Activated T-helper 2 cell treated with anti-CD3 and anti-CD28 coated beads, Interferon-gamma antibody, Interleukin-2, Interleukin-4, amounts not matched to agents 10 μg/mL and 5 μg/mL and 100 μg/mL, durations not matched to agents 14 hours and 24 hours and 36 hours (primary cell): ENCODE measurements around the gene SH2B3. TPM values are rescaled to one million over a fixed set of nuclear protein-coding genes. Genes with fewer than 3 reads are reported as not detected.
A peak's percentile ranks its signal among the peaks of the same experiment; 100 is the strongest.
"Not testable (repeated sequence)": the region's sequence is repeated elsewhere in the genome, so short reads cannot be mapped to it uniquely, and the experiment has no call there.

Experiments used
- DNase-seq: peaks from one replicate; pipeline ENCODE4 v3.0.0; 2021; ENCODE audit warnings: low spot score
- H3K27ac Mint-ChIP-seq: one replicate; pipeline ENCODE4 v1.8.0; 2021; ENCODE audit warnings: mixed read lengths
- H3K27me3 Mint-ChIP-seq: one replicate; pipeline ENCODE4 v1.8.0; 2021; ENCODE audit warnings: low read depth, mixed read lengths
- H3K36me3 Mint-ChIP-seq: one replicate; pipeline ENCODE4 v1.8.0; 2021; ENCODE audit warnings: low read depth, mixed read lengths
- H3K4me1 Mint-ChIP-seq: one replicate; pipeline ENCODE4 v1.8.0; 2021; ENCODE audit warnings: low read depth, mixed read lengths
- H3K4me3 Mint-ChIP-seq: one replicate; pipeline ENCODE4 v1.8.0; 2021; ENCODE audit warnings: low read depth, mild to moderate bottlenecking, moderate library complexity, mixed read lengths
- H3K9me3 Mint-ChIP-seq: one replicate; pipeline ENCODE4 v1.8.0; 2021; ENCODE audit warnings: mixed read lengths
- intact Hi-C: fragments of 100-400 bp; cut with micrococcal nuclease; formaldehyde crosslinking; loops from one replicate; pipeline ENCODE4 v1.15.1; 2023
- total RNA-seq: library from RNA; stranded (reverse); gene quantifications from 2 replicates; pipeline ENCODE4 v1.2.3, GENCODE V29; 2022

Gene SH2B3
- total RNA-seq, 1 donor from 2014 or later = 48.3 TPM

DNA sequence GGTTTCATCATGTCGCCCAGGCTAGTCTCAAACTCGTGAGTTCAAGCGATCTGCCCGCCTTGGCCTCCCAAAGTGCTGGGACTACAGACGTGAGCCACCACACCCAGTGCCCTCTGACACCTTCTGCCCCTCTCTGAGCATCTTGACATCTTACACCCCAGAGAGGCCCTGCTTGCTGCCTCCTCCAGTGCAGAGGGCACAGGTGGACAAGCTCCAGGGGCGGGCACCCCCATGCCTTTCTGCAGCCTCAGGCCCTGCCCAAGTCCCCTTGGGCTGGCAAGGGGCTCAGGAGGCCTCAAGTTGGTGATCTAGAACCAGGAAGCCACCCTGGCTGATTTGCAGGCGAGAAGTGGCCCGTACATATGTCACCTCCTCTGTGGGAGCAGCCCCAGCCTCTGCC, 11.2 kb upstream of the SH2B3 start:
- H3K9me3 Mint-ChIP-seq = peaks cover under 1% of the 10 kb centered on the region
- H3K27me3 Mint-ChIP-seq = peaks cover 2% of the 10 kb centered on the region
- no peak overlapping the region for H3K4me3 Mint-ChIP-seq
- peaks cover 18% of the 10 kb centered on the region for H3K4me1 Mint-ChIP-seq
- H3K27ac Mint-ChIP-seq = no peak overlapping the region
- no peak for DNase-seq
- no peaks in the 10 kb centered on the region for H3K36me3 Mint-ChIP-seq
- intact Hi-C loops = no loop called here

DNA sequence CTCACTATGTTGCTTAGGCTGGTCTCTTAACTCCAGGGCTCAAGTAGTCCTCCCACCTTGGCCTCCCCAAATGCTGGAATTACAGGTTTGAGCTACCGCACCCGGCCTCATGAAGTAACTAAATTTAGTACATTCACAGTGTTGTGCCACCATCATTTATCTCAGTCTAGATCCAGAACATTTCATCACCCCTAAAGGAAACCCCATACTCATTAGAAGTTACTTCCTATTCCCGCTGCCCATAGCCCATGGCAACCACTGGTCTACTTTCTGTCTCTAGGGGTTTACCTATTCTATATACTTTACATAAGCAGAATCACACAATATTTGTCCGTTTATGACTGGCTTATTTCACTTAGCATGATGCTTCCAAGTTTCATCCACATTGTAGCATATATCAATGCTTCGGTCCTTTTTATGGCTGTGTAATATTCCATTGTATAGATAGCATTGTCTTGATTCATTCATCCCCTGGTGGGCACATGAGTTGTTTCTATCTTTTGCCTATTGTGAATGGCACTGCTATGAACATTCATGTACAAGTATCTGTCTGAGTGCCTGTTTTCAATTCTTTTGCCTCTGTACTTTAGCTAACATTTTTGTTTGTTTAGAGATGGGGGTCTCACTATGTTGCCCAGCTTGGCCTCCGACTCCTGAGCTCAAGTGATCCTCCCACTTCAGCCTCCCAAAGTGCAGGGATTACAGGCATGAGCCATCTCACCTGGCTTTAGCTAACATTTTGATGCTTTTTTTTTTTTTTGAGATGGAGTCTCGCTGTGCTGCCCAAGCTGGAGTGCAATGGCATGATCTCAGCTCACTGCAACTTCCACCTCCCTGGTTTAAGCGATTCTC, 10.2 kb upstream of the SH2B3 start:
- Mint-ChIP-seq H3K4me1 (peaks cover 27% of the 10 kb centered on the region), H3K9me3 (peaks cover 4% of the 10 kb centered on the region), H3K4me3 (no peak overlapping the region), H3K36me3 (peaks cover 3% of the 10 kb centered on the region), H3K27ac (no peak overlapping the region), H3K27me3 (peaks cover 6% of the 10 kb centered on the region)
- no peak for DNase-seq
- intact Hi-C loops = no loop called here

DNA sequence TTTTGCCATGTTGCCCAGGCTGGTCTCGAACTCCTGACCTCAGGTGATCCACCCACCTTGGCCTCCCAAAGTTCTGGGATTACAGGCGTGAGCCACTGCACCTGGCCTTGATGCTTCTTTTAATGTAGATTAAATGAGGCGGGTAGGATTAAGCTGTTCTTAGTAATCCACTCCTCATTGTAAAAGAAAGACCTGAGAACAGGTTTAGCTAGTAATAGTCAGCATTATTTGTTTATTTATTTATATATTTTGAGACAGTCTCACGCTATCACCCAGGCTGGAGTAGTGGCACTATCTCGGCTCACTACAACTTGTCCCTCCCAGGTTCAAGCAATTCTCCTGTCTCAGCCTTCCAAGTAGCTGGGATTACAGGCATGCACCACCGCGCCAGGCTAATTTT, 9.5 kb upstream of the SH2B3 start:
- H3K4me3 Mint-ChIP-seq = not testable (repeated sequence)

DNA sequence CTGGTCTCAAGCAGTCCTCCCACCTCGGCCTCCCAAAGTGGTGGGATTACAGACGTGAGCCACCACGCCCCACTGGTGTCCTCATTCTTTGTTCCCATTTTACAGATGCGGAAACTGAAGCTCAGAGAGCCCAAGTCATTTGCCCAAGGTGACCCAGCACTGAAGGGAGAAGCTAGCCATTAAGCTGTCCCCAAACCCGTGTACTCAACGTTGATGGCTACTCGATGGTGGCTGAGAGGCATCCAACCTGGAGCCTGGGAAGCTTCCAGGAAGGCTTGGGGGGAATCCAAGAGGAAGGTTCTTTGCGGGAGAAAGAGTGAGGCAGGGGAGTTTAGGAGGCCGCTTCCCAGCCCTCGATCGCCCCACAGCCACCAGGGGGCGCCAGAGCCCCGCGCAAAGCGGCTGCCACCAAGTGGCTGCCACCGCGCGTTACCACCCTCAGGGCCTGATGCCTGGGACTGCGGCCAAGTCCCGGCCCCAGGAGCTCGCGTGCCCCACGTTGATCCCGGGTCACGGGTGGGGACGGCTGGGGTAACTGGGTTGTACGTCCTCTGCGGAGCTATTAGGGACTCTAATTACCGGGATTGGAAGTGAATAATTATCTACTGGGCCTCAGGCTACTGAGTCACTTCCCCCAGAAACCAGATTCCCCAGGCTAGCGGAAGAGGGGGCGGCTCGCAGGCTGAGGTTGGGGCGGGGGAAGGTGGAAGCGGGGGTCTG, 8.8 kb upstream of the SH2B3 start:
- H3K4me1 Mint-ChIP-seq = peaks cover 27% of the 10 kb centered on the region
- intact Hi-C loops = loop anchor here (1.0 kb wide), 3 partner anchors 54 to 416 kb away; no protein-coding TSS in a partner anchor
- peak; percentile 78 for DNase-seq
- peak overlapping the region; percentile 17 for H3K27ac Mint-ChIP-seq
- peaks cover 6% of the 10 kb centered on the region for H3K27me3 Mint-ChIP-seq
- peaks cover 3% of the 10 kb centered on the region for H3K36me3 Mint-ChIP-seq
- H3K4me3 Mint-ChIP-seq = peak overlapping the region; percentile 67
- peaks cover 4% of the 10 kb centered on the region for H3K9me3 Mint-ChIP-seq

More for the DNA sequence above, 9.5 kb upstream of the SH2B3 start:
- intact Hi-C loops, H3K27me3 Mint-ChIP-seq, H3K9me3 Mint-ChIP-seq, DNase-seq, H3K36me3 Mint-ChIP-seq, H3K27ac Mint-ChIP-seq: not testable (repeated sequence)
- H3K4me1 Mint-ChIP-seq = peaks cover 27% of the 10 kb centered on the region

DNA sequence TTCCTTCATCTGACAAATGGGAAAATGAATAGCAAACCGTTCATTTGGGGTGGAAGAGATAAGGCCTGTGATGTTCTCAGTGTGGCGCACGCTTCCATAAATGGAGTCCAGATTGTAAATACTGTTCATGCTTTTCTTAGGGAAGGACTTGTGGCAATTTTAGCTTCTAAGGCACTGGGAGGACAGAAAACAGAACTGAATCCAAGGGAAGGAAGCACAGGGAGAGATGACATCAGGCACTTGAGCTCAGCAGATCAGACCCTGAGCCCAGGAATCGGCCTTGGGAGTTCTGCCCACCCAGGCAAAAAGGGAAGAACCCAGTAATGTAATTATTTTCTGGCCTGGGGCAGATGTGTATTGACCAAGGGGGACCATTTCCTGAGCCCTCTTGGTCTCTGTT, 7.2 kb upstream of the SH2B3 start:
- H3K4me3 Mint-ChIP-seq = no peak overlapping the region
- no peak overlapping the region for H3K27ac Mint-ChIP-seq
- peaks cover 36% of the 10 kb centered on the region for H3K4me1 Mint-ChIP-seq
- intact Hi-C loops = no loop called here
- H3K36me3 Mint-ChIP-seq = peaks cover 3% of the 10 kb centered on the region
- peaks cover 4% of the 10 kb centered on the region for H3K9me3 Mint-ChIP-seq
- peaks cover 6% of the 10 kb centered on the region for H3K27me3 Mint-ChIP-seq
- no peak for DNase-seq

DNA sequence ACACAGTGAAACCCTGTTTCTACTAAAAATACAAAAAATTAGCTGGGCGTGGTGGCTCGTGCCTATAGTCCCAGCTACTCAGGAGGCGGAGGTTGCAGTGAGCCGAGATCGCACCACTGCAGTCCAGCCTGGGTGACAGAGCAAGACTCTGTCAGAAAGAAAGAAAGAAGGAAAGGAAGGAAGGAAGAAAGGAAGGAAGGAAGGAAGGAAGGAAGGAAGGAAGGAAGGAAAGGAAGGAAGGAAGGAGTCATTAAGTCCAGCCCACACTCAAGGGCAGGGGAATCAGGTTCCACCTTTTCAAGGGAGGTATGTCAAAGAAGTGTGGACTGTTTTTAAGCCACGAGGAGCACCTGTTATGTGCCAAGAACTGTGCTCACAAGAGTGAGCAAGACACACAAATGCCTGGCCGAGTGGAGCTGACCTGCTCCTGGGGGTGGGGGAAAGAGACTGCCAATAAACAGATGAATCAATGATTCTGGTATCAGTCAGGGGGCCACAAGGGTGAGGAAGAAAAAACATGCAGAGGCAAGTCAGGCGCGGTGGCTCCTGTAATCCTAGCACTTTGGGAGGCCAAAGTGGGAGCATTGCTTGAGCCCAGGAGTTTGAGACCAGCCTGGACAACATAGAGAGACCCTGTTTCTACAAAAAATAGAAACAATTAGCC, 5.8 kb upstream of the SH2B3 start:
- not testable (repeated sequence) for H3K4me3 Mint-ChIP-seq, DNase-seq

DNA sequence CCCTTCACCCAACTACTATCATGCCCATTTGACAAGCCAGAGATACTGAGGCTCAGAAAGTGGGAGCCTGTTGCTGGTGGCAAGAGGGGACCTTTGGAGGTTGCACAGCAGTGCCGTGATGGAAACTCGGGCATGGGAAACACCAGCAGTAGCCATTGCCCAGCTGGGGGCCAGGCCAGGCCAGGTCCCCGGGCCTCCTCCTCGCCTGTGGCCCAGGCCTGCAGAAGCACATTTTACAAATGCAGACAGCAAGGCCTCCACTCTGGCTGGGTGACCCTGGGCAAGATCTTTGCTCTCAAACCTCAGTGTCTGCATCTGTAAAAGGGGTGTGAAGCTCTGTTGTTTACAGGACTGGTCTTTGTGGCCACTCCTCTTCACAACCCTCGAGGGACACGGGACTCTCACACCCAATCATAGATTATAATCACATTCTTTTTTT, 4.5 kb upstream of the SH2B3 start:
- H3K27me3 Mint-ChIP-seq = peaks cover 4% of the 10 kb centered on the region
- H3K36me3 Mint-ChIP-seq = peaks cover 4% of the 10 kb centered on the region
- intact Hi-C loops = loop anchor here (5.0 kb wide), 1 partner anchor 146 kb away; no protein-coding TSS in a partner anchor
- no peak for DNase-seq
- H3K4me3 Mint-ChIP-seq = no peak overlapping the region
- H3K4me1 Mint-ChIP-seq = peaks cover 49% of the 10 kb centered on the region
- no peak overlapping the region for H3K27ac Mint-ChIP-seq
- peaks cover 4% of the 10 kb centered on the region for H3K9me3 Mint-ChIP-seq

More for the DNA sequence above, 5.8 kb upstream of the SH2B3 start:
- H3K4me1 Mint-ChIP-seq = peaks cover 49% of the 10 kb centered on the region
- not testable (repeated sequence) for H3K9me3 Mint-ChIP-seq, H3K27me3 Mint-ChIP-seq, H3K27ac Mint-ChIP-seq, H3K36me3 Mint-ChIP-seq
- intact Hi-C loops = loop anchor here (5.0 kb wide), 1 partner anchor 147 kb away; no protein-coding TSS in a partner anchor

DNA sequence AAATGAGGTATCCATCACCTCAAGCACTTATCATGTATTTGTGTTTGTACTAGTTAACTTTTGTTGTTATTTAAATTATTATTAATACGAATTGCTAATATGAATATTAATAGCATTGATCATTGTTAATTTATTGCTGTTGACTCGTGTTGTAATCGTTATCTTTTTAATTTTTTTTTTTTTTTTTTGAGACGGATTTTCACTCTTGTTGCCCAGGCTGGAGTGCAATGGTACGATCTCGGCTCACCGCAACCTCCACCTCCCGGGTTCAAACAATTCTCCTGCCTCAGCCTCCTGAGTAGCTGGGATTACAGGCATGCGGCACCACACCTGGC, 3.3 kb upstream of the SH2B3 start:
- H3K27ac Mint-ChIP-seq, DNase-seq, H3K9me3 Mint-ChIP-seq, H3K27me3 Mint-ChIP-seq, H3K4me3 Mint-ChIP-seq: not testable (repeated sequence)
- peaks cover 43% of the 10 kb centered on the region for H3K4me1 Mint-ChIP-seq
- intact Hi-C loops = loop anchor here (5.0 kb wide), 1 partner anchor 145 kb away; no protein-coding TSS in a partner anchor
- peaks cover 12% of the 10 kb centered on the region for H3K36me3 Mint-ChIP-seq

DNA sequence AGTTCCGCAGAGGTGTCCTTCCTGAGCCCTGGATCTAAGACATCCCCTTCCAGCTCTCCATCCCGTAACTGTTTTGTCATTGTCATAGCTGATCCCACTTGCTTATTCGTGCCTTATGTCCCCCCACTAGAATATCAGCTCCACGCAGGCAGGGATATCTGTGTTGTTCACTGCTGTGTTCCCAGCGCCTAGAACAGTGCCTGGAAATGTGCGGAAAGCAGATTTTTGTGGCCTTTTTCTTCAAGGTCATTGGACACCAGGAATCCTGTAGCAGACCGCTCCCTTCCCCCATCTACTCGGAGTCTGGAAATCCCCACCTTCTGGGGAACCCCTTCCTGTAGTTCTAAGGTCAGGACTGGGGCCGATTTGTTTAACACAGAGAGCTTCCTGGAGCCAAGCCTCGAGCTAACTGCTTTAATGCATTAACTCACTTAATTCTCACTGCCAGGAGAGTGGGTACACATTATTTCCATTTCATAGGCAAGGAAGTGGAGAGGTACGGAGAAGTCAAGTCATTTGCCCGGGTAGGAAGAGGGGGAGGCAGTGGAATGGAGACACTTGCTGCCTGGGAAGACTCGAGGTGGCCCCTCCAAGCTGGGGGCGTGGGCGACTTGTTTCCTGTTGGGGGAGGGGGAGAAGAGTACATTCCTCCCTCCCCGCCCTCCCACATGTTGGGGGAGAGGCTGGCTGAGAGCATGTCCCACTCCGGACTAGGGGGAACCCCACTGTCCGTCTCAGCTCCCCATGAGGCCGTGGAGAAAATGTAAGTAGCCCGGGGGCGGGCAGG, 1.2 kb upstream of the SH2B3 start:
- intact Hi-C loops = loop anchor here (1.0 to 5.0 kb wide), 5 partner anchors 26 to 283 kb away; partner anchors contain the start of genes ACAD10, ATXN2 and BRAP
- peaks cover 4% of the 10 kb centered on the region for H3K27me3 Mint-ChIP-seq
- H3K9me3 Mint-ChIP-seq = peaks cover 2% of the 10 kb centered on the region
- peak overlapping the region; percentile 84 for H3K4me3 Mint-ChIP-seq
- H3K36me3 Mint-ChIP-seq = peaks cover 25% of the 10 kb centered on the region
- peak; percentile 35 for DNase-seq
- H3K4me1 Mint-ChIP-seq = peaks cover 51% of the 10 kb centered on the region
- peak overlapping the region; percentile 95 for H3K27ac Mint-ChIP-seq

DNA sequence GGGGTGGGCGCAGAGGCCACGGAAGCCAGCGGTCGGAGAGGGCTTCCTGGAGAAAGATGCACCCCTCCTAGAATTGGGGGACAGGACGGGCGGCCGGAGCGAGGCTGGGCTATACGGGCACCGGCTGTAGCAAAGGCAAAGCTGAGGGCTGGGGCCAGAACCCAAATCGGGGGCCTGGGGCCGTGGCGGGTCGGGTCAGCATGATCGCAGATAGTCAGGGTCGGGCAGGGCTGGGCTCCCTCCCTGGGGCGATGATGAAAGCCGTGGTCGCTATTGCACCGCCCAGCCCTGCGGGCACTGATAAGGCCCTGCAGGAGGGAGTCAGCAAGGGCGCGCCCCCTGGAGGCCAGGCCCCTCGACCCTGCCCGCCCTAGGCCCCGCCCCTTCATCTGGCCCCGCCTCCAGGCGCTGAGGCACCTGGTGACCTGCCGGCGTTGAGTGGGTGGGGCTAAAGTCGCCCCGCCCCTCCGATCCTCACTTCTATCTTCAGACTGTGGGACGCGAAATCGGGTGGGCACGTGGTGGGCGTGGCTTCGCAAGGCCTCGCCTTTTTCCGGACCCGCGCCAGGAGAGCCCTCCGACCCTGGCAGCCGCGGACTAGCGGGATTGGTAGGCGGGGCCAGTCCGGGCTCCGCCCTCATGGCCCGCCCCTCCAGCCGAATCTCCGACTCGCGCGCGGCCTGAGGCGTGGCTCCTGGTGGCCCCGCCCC, 419 bp upstream of the SH2B3 start:
- DNase-seq = peak; percentile 96
- Mint-ChIP-seq H3K9me3 (no peaks in the 10 kb centered on the region), H3K4me3 (peak overlapping the region; percentile 84), H3K27ac (peak overlapping the region; percentile 95), H3K27me3 (peaks cover 1% of the 10 kb centered on the region), H3K4me1 (peaks cover 49% of the 10 kb centered on the region), H3K36me3 (peaks cover 23% of the 10 kb centered on the region)
- intact Hi-C loops = loop anchor here (1.0 to 5.0 kb wide), 3 partner anchors 25 to 282 kb away; partner anchors contain the start of genes ACAD10, ATXN2 and BRAP

DNA sequence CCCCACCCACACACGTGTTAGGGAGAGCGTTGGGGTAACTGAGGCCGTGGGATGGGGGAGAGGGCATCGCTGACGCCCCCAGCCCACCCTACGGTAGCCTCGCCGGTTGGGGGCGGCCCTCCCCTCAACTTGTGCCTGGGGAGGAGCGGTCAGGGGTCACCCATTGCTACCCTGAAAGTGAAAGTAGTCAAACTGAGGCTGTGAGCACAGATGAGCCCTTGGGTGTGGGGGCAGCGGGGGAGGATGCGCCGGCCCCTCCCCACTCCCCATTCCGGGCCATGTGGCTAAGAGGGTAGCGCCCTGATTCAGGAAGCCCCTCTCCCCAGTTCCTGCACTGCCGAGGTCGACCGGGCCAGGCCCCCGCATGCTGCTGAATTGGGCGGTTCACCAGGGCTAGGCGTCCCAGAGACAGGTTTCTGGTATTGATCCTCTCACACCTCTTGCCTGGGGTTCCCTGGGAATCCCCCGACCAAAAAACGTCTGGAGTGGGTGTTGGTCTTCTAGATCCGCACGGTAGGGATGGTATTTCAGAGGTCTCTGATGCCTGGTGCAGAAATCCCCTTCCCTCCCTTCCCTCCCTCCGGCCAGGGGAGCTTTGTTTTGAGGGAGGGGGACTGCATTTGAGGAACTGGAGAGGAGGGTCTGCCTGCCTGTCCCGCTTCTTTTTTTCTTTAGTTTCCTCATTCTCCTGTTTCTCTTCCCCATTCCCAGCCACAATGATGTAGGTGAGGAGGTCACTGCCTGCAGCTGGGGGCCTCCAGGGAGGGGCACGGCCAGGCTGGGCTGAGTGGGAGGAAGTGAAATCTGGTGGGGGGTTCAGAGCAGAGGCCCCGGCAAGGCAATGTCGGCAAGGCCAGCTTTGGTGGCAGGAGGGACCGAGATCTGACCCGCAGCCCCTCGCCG, 1.0 kb downstream of the SH2B3 start:
- H3K4me3 Mint-ChIP-seq = peak overlapping the region; percentile 92
- no peaks in the 10 kb centered on the region for H3K27me3 Mint-ChIP-seq
- peak; percentile 46 for DNase-seq
- intact Hi-C loops = loop anchor here (5.0 kb wide), 2 partner anchors 191 to 281 kb away; partner anchors contain the start of genes ACAD10, ATXN2 and BRAP
- peaks cover 23% of the 10 kb centered on the region for H3K36me3 Mint-ChIP-seq
- H3K4me1 Mint-ChIP-seq = peaks cover 54% of the 10 kb centered on the region
- no peaks in the 10 kb centered on the region for H3K9me3 Mint-ChIP-seq
- peak overlapping the region; percentile 91 for H3K27ac Mint-ChIP-seq
